ENCODE data around the gene NSD1. TPM values are rescaled to one million over a fixed set of nuclear protein-coding genes. Genes with fewer than 3 reads are reported as not detected.

Gene NSD1
- polyA plus RNA-seq, 1 donor (not counting 4 experiments of a cell fraction or from before 2014, with no cell fraction given), result 13.6 TPM

DNA sequence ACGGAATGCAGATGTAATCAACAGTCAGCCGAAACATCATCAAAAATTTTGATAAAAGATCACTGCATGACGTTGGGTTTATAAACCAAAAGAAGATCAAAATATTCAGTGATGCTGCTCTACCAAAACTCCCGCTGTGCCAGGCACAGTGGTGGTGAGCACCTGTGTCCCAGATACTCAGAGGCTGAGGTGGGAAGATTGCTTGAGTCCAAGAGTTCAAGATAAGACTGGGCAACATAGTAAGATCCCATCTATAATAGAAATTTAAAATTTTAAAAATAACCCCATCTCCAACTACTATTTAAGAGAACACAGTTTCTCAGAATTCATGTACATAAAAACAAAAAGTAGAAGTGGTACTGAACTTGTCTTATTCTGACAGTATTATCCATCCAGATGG lies 214.1 kb downstream of the NSD1 start:
- peaks cover 4% of the 10 kb centered on the region for H4K20me1 ChIP-seq (ENCODE audit: control insufficient read depth, extremely low read depth, insufficient read depth, low read length)
- H3K9me1 ChIP-seq (ENCODE audit: control insufficient read depth, extremely low read depth, insufficient read depth, low read length), result no peaks in the 10 kb centered on the region
- H3K9ac ChIP-seq (ENCODE audit: control insufficient read depth, extremely low read depth, insufficient read depth, low read length), result no peak overlapping the region
- H2AFZ ChIP-seq (ENCODE audit: control insufficient read depth, low read length), result no peak overlapping the region
- peaks cover 25% of the 10 kb centered on the region for H3K4me1 ChIP-seq (ENCODE audit: control insufficient read depth, extremely low read depth, insufficient read depth, low read length)
- H3K27ac ChIP-seq (ENCODE audit: control insufficient read depth, insufficient read depth, low read length), result no peak overlapping the region
- DNase-seq (ENCODE audit: low read depth, low spot score), result no peak
- peaks cover 75% of the 10 kb centered on the region for H3K79me2 ChIP-seq (ENCODE audit: control insufficient read depth, insufficient read depth, low read length)
- H3K4me2 ChIP-seq (ENCODE audit: control insufficient read depth, extremely low read depth, insufficient read depth, low read depth, low read length), result no peak overlapping the region
- no peak for FAIRE-seq
- no peaks in the 10 kb centered on the region for H3K27me3 ChIP-seq (ENCODE audit: control insufficient read depth, extremely low read depth, insufficient read depth, low read length)
- no peak overlapping the region for H3K4me3 ChIP-seq (ENCODE audit: control insufficient read depth in 2 of 3, extremely low read depth in 1 of 3, insufficient read depth in 2 of 3, low read depth in 1 of 3, low read length in 3 of 3)
- dilution Hi-C loops (cut with MboI; ENCODE audit: extremely low pct_ligation_motif_present, low sequenced_read_pairs), result no loop called here
- TF ChIP-seq EZH2 (IDR thresholded peaks at IDR 0.05; ENCODE audit: low read length), result no peak
- TF ChIP-seq, protein P1, sequence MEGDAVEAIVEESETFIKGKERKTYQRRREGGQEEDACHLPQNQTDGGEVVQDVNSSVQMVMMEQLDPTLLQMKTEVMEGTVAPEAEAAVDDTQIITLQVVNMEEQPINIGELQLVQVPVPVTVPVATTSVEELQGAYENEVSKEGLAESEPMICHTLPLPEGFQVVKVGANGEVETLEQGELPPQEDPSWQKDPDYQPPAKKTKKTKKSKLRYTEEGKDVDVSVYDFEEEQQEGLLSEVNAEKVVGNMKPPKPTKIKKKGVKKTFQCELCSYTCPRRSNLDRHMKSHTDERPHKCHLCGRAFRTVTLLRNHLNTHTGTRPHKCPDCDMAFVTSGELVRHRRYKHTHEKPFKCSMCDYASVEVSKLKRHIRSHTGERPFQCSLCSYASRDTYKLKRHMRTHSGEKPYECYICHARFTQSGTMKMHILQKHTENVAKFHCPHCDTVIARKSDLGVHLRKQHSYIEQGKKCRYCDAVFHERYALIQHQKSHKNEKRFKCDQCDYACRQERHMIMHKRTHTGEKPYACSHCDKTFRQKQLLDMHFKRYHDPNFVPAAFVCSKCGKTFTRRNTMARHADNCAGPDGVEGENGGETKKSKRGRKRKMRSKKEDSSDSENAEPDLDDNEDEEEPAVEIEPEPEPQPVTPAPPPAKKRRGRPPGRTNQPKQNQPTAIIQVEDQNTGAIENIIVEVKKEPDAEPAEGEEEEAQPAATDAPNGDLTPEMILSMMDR (optimal IDR thresholded peaks at IDR 0.05 in 1 of 3, IDR thresholded peaks at IDR 0.05 in 1 of 3, conservative IDR thresholded peaks at IDR 0.05 in 1 of 3; ENCODE audit: extremely low read depth in 1 of 3, insufficient read depth in 2 of 3, low read length in 3 of 3), result no peak
- no peaks in the 10 kb centered on the region for H3K9me3 ChIP-seq (ENCODE audit: control insufficient read depth, low read depth, low read length)
- peaks cover 12 to 31% of the 10 kb centered on the region in 2 experiments for H3K36me3 ChIP-seq (ENCODE audit: control insufficient read depth in 2 of 2, extremely low read depth in 1 of 2, insufficient read depth in 2 of 2, low read length in 2 of 2)

DNA sequence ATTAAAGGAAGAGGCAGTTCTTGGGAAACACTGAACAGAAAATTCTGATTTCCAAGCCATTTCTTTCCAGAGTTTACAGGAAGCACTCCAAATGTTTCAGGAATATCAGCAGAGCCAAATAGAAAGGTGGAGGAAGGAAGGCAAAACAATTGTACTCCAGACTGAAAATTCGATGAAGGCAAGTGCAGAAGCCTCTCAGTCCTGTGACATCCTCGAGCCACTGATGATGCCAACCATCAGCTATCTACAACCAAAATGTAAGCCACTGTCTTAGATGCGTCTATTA lies 215.7 kb downstream of the NSD1 start:
- Histone ChIP-seq H3K9me1 (ENCODE audit: control insufficient read depth, extremely low read depth, insufficient read depth, low read length) (no peaks in the 10 kb centered on the region), H3K27me3 (ENCODE audit: control insufficient read depth, extremely low read depth, insufficient read depth, low read length) (no peaks in the 10 kb centered on the region), H3K9ac (ENCODE audit: control insufficient read depth, extremely low read depth, insufficient read depth, low read length) (no peak overlapping the region), H3K9me3 (ENCODE audit: control insufficient read depth, low read depth, low read length) (no peaks in the 10 kb centered on the region), H4K20me1 (ENCODE audit: control insufficient read depth, extremely low read depth, insufficient read depth, low read length) (peaks cover 4% of the 10 kb centered on the region), H3K4me1 (ENCODE audit: control insufficient read depth, extremely low read depth, insufficient read depth, low read length) (peaks cover 25% of the 10 kb centered on the region), H3K4me3 (ENCODE audit: control insufficient read depth in 2 of 3, extremely low read depth in 1 of 3, insufficient read depth in 2 of 3, low read depth in 1 of 3, low read length in 3 of 3) (no peak overlapping the region), H3K79me2 (ENCODE audit: control insufficient read depth, insufficient read depth, low read length) (peaks cover 63% of the 10 kb centered on the region), H3K36me3 (ENCODE audit: control insufficient read depth in 2 of 2, extremely low read depth in 1 of 2, insufficient read depth in 2 of 2, low read length in 2 of 2) (peaks cover 12 to 23% of the 10 kb centered on the region in 2 experiments), H2AFZ (ENCODE audit: control insufficient read depth, low read length) (no peak overlapping the region), H3K4me2 (ENCODE audit: control insufficient read depth, extremely low read depth, insufficient read depth, low read depth, low read length) (peak overlapping the region; percentile 95), H3K27ac (ENCODE audit: control insufficient read depth, insufficient read depth, low read length) (no peak overlapping the region)
- no peak for TF ChIP-seq EZH2 (IDR thresholded peaks at IDR 0.05; ENCODE audit: low read length)
- TF ChIP-seq, protein P1 (optimal IDR thresholded peaks at IDR 0.05 in 1 of 3, IDR thresholded peaks at IDR 0.05 in 1 of 3, conservative IDR thresholded peaks at IDR 0.05 in 1 of 3; ENCODE audit: extremely low read depth in 1 of 3, insufficient read depth in 2 of 3, low read length in 3 of 3), result no peak
- no peak for FAIRE-seq
- DNase-seq (ENCODE audit: low read depth, low spot score), result no peak
- dilution Hi-C loops (cut with MboI; ENCODE audit: extremely low pct_ligation_motif_present, low sequenced_read_pairs), result no loop called here

All from keratinocyte (primary cell).